A673 (cell line): ENCODE results near the gene DDAH1. TPM values are rescaled to one million over a fixed set of nuclear protein-coding genes. Genes with fewer than 3 reads are reported as not detected.

Source experiments
- BruUV-seq: library from RNA; stranded (reverse); fragments of 400-500 nt; replicated peaks from 2 replicates; lab custom pipeline; 2021; lab: Mats Ljungman, UMichigan
- CTCF ChIA-PET: fragments of 300-600 bp; sonication (Branson Sonifier 250); formaldehyde crosslinking; loops from one replicate; lab custom pipeline; 2022; ENCODE audit warnings: antibody characterized with exemption; lab: Charles Lee
- POLR2A ChIA-PET: fragments of 300-600 bp; sonication (Branson Sonifier 250); formaldehyde crosslinking; loops from one replicate; lab custom pipeline; 2022; ENCODE audit warnings: antibody characterized with exemption; ENCODE audit not compliant: low non-redundant PET; lab: Charles Lee
- DNase-seq: peaks from one replicate; pipeline ENCODE4 v3.0.0-alpha.2; 2015; ENCODE audit warnings: low spot score
- H3K27ac ChIP-seq: fragments of 200-600 bp; sonication (generic); 2 replicates; pipeline ENCODE4 v1.5.1; 2016; ENCODE audit warnings: mixed run types, low read depth, mild to moderate bottlenecking, mixed read lengths, antibody characterized with exemption, low read length; ENCODE audit not compliant: poor library complexity, severe bottlenecking
- H3K27me3 ChIP-seq: fragments of 200-600 bp; sonication (generic); replicated peaks from 2 replicates; pipeline ENCODE4 v1.6.1; 2017; ENCODE audit warnings: mixed run types, low read depth, mild to moderate bottlenecking, mixed read lengths, antibody characterized with exemption, low read length; ENCODE audit not compliant: insufficient read depth, poor library complexity
- H3K36me3 ChIP-seq: fragments of 200-600 bp; sonication (generic); 2 replicates; pipeline ENCODE4 v1.6.1; 2016; ENCODE audit warnings: mixed run types, mild to moderate bottlenecking, mixed read lengths, antibody characterized with exemption, low read length; ENCODE audit not compliant: insufficient read depth, poor library complexity, severe bottlenecking
- H3K4me1 ChIP-seq: fragments of 200-600 bp; sonication (generic); 2 replicates; pipeline ENCODE4 v1.6.1; 2017; ENCODE audit warnings: mixed run types, mild to moderate bottlenecking, mixed read lengths, antibody characterized with exemption, low read length; ENCODE audit not compliant: insufficient read depth, poor library complexity, severe bottlenecking
- H3K4me3 ChIP-seq: fragments of 200-600 bp; sonication (generic); 2 replicates; pipeline ENCODE4 v1.5.1; 2016; ENCODE audit warnings: low read depth, mixed run types, mild to moderate bottlenecking, mixed read lengths, low read length; ENCODE audit not compliant: poor library complexity, severe bottlenecking
- H3K9me3 ChIP-seq: fragments of 200-600 bp; sonication (generic); 2 replicates; pipeline ENCODE4 v1.6.1; 2016; ENCODE audit warnings: mixed run types, low read depth, mild to moderate bottlenecking, mixed read lengths, antibody characterized with exemption, low read length; ENCODE audit not compliant: poor library complexity, severe bottlenecking
- CTCF ChIP-seq: fragments of 300-800, 200-600 bp; sonication (generic); conservative IDR thresholded peaks from 2 replicates; pipeline ENCODE4 v1.5.1; 2017; ENCODE audit warnings: low read depth, mild to moderate bottlenecking, antibody characterized with exemption, low read length, moderate library complexity, mixed read lengths
- EZH2 ChIP-seq: fragments of 200-600 bp; sonication (generic); IDR thresholded peaks from 2 replicates; pipeline ENCODE4 v1.6.1; 2017; ENCODE audit warnings: borderline replicate concordance, low read depth, mild to moderate bottlenecking, mixed read lengths, antibody characterized with exemption, low read length; ENCODE audit not compliant: poor library complexity, severe bottlenecking
- intact Hi-C: fragments of 100-400 bp; cut with micrococcal nuclease; formaldehyde crosslinking; loops from one replicate; pipeline ENCODE4 v1.10.0; 2022; ENCODE audit not compliant: unreplicated experiment
- total RNA-seq: library from RNA; stranded (reverse); gene quantifications from 2 replicates; pipeline ENCODE4 v1.2.3, GENCODE V29; 2021

Gene DDAH1
- total RNA-seq, 1 experiment from 2014 or later: 32.5 TPM

- intact Hi-C loops: no loop called here
- ChIA-PET CTCF (no interaction called here), POLR2A (no interaction called here)
- peak; percentile 50 for DNase-seq
- Histone ChIP-seq H3K36me3 (no peaks in the 10 kb centered on the region), H3K27me3 (no peaks in the 10 kb centered on the region), H3K4me1 (peaks cover 73% of the 10 kb centered on the region), H3K9me3 (no peaks in the 10 kb centered on the region), H3K27ac (peak overlapping the region; percentile 68), H3K4me3 (peak overlapping the region; percentile 2)
- no peak for TF ChIP-seq CTCF
- no peak for TF ChIP-seq EZH2
- BruUV-seq: no TSS peak
These were observed 91.6 kb downstream of the DDAH1 start for GRCh38 chr1:85373378-85373708.

GRCh38 chr1:85372683-85373377, 92.1 kb downstream of the DDAH1 start:
- intact Hi-C loops: no loop called here
- TF ChIP-seq EZH2 (no peak), CTCF (no peak)
- H3K4me1 ChIP-seq: peaks cover 78% of the 10 kb centered on the region
- H3K27ac ChIP-seq: peak overlapping the region; percentile 68
- ChIA-PET CTCF (no interaction called here), POLR2A (no interaction called here)
- H3K27me3 ChIP-seq: no peaks in the 10 kb centered on the region
- DNase-seq: peak; percentile 84
- H3K36me3 ChIP-seq: no peaks in the 10 kb centered on the region
- H3K4me3 ChIP-seq: peak overlapping the region; percentile 2
- BruUV-seq: TSS peak; percentile 19
- H3K9me3 ChIP-seq: no peaks in the 10 kb centered on the region

- H3K4me1 ChIP-seq: peaks cover 91% of the 10 kb centered on the region
- intact Hi-C loops: no loop called here
- no peak overlapping the region for H3K4me3 ChIP-seq
- POLR2A ChIA-PET: interaction anchor here (0.6 kb wide), 1 partner anchor 69 kb away, joined by 7 read pairs; no protein-coding TSS in a partner anchor
- peak overlapping the region; percentile 68 for H3K27ac ChIP-seq
- no TSS peak for BruUV-seq
- H3K27me3 ChIP-seq: no peaks in the 10 kb centered on the region
- no peaks in the 10 kb centered on the region for H3K36me3 ChIP-seq
- no peak for TF ChIP-seq CTCF
- no peak for TF ChIP-seq EZH2
- DNase-seq: peak; percentile 37
- CTCF ChIA-PET: no interaction called here
- no peaks in the 10 kb centered on the region for H3K9me3 ChIP-seq
These were observed 93.9 kb downstream of the DDAH1 start for GRCh38 chr1:85371021-85371420.
